ENCODE data around the gene FAM120AOS.

- TF ChIP-seq, protein P1, sequence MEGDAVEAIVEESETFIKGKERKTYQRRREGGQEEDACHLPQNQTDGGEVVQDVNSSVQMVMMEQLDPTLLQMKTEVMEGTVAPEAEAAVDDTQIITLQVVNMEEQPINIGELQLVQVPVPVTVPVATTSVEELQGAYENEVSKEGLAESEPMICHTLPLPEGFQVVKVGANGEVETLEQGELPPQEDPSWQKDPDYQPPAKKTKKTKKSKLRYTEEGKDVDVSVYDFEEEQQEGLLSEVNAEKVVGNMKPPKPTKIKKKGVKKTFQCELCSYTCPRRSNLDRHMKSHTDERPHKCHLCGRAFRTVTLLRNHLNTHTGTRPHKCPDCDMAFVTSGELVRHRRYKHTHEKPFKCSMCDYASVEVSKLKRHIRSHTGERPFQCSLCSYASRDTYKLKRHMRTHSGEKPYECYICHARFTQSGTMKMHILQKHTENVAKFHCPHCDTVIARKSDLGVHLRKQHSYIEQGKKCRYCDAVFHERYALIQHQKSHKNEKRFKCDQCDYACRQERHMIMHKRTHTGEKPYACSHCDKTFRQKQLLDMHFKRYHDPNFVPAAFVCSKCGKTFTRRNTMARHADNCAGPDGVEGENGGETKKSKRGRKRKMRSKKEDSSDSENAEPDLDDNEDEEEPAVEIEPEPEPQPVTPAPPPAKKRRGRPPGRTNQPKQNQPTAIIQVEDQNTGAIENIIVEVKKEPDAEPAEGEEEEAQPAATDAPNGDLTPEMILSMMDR (IDR thresholded peaks at IDR 0.05; ENCODE audit: low read depth, low read length): no peak
- TF ChIP-seq EZH2phosphoT487 (IDR thresholded peaks at IDR 0.05; ENCODE audit: low read depth): no peak
These were observed 35.8 kb downstream of the FAM120AOS start for GRCh38 chr9:93417538-93417937.

Measured in OCI-LY3 (cell line).